Stimulated activated CD8-positive, alpha-beta memory T cell treated with anti-CD3 and anti-CD28 coated beads, Interleukin-7, amount 100 ng/mL, for 48 hours (primary cell): ENCODE data around the gene LRRC58.
A peak's percentile ranks its signal among the peaks of the same experiment; 100 is the strongest.
"Not testable (repeated sequence)": the region's sequence is repeated elsewhere in the genome, so short reads cannot be mapped to it uniquely, and the experiment has no call there.

Source experiments
- DNase-seq, 2 donors: peaks; one replicate each; pipeline ENCODE4 v3.0.0-alpha.2; 2020; ENCODE audit warnings: low read depth in 1 of 2; ENCODE audit errors: extremely low read depth in 1 of 2

The LRRC58 gene

DNA sequence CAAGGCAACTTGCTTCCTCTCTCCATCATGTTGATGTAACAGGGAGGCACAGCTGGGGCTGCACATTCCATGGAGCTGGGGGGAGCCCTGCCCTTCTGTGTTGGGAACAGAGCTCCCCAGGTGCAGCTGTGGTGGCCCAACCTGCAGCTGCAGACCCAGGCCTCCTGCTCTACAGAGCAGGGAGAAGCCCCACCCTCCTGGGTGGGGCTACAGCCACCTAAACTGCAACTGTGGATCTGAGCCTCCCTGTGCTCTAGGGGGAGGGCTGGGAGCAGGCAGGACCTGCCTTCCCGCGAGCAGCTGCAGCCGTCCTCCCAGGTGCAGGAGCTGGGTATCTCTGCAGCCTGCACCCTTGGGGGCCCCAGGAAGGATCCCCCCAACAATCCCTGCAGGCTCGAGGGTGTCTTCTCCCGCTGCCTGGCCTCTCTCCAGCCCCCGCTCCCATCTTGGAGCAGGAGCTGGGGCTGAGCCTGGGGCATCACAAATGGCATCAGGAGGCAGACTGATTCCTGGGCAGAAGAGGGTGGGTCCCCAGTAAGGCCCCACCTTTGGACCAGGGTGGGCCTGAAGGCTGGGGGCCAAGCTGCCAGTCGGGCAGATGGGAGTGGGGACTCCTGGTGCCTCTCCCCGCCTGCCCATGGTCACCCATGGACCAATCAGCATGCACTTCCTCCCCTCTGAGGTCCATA lies 7.4 kb downstream of the LRRC58 start:
- DNase-seq: no peak

DNA sequence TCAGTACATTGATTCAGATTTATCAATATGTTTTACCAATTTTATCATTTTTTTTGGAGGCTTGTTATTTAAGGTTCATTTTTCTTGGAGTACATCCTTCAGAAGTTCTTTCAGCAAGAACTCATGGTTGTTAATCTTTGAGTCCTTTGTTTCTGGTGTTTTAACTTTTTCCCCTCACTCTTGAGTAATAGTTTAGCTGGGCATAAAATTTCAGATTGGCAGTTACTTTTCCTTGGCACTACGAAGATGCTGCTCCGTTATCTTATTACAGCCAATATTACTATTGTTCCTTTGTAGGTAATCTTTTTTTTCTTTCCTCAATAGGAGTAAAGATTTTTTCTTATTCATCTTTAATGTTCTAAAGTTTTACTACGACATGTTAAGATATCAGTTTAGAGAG lies 9.8 kb downstream of the LRRC58 start:
- DNase-seq: no peak

DNA sequence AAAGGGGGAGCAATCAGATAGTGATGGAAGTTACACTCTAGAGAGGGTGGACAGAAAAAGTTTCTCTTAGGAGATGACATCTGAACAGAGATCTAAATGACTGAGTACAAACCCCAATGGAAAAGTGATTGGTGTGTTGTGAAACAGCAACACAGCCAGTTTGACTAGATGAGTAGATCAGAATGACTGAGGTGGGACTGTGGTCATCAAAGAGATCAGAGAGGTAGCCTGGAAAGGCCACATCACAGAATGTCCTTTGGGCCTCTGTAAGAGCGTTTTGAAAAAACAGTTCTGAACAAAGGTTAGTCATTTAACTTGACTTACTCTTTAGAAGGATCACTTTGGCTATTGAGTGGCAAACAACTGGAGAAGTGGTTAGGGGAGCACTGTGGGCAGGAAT lies 10.6 kb downstream of the LRRC58 start:
- peak in 1 of 2 donors; percentile 28 for DNase-seq

DNA sequence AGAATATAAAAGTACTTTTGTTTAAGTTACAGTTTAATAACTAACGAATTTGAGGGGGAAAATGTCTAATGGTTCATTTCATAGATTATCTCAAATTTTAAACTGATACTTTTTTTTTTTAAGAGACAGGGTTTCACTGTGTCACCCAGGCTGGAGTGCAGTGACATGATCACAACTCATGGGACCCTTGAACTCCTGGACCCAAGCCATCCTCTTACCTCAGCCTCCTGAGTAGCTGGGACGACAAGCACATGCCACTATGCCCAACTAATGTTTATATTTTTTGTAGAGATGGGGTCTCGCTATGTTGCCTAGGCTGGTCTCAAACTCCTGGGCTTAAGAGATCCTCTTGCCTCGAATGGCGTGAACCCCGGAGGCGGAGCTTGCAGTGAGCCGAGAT lies 16.5 kb downstream of the LRRC58 start:
- no peak for DNase-seq

DNA sequence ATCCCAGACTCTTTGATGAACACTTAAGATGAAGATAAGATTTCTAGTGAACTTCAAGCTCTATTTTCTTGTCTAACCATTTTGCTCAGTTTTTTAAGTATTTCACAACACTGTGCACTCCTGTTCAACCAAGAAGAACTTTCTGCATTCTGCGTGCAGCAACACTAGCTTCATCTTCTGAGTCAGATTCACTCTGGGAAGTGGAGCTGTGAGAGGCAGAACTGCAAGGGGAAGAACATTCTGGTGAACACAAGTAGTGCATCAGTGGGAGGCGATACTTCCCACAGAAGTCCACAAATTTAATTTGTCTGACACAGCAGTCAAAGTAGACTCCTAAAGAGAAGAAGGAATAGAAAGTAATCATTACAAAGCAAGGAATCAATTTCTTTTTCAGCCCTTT lies 18.1 kb downstream of the LRRC58 start:
- no peak for DNase-seq

DNA sequence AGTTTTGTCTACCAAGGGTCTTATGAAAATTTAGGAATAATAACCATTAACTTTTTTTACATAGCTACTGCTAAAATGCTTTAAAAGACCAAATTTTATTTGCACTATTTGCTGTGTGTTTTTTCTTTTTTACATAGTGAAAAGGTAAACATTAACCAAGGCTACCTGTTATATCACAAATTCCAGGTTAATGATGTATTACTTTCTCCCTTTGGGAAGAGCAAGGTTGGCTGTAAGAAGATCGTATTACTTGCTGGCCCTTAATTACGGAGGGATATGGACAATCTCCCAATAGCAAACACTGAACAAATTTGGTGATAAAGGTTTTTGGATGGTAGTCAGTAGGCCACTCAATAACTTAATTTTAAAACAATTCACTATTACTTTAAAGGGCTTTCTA lies 22.4 kb downstream of the LRRC58 start:
- no peak for DNase-seq

DNA sequence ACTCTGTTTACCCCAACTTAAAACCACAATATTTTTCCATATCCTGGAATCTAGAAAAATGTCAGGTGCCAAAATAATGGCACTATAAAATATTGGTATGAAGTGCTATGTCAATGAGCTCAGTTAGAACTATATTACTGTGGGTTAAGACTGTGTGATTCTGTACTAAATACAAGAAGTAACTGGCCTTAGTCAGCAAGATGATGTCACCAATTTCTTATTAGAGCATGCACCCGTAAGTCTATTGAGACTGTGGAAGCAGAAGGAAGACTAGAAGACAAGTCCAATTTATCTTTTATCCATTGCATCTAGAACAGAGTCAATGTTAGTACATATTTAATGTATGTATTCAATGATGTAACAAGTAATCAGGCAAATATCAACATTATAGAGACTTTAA lies 25.0 kb downstream of the LRRC58 start:
- no peak for DNase-seq

DNA sequence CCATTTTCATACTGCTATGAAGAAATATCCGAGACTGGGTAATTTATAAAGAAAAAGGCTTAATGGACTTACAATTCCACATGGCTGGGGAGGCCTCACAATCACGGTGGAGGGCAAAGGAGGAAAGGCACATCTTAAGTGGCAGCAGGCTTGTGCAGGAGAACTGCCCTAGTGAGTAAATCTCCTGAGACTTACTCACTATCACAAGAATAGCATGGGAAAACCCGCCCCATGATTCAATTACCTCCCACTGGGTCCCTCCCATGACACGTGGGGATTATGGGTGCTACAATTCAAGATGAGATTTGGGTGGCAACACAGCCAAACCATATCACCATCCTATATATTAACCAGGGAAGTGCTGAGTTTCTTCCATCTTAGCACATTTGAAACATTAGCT lies 25.4 kb downstream of the LRRC58 start:
- DNase-seq: peak in 1 of 2 donors; percentile 16

DNA sequence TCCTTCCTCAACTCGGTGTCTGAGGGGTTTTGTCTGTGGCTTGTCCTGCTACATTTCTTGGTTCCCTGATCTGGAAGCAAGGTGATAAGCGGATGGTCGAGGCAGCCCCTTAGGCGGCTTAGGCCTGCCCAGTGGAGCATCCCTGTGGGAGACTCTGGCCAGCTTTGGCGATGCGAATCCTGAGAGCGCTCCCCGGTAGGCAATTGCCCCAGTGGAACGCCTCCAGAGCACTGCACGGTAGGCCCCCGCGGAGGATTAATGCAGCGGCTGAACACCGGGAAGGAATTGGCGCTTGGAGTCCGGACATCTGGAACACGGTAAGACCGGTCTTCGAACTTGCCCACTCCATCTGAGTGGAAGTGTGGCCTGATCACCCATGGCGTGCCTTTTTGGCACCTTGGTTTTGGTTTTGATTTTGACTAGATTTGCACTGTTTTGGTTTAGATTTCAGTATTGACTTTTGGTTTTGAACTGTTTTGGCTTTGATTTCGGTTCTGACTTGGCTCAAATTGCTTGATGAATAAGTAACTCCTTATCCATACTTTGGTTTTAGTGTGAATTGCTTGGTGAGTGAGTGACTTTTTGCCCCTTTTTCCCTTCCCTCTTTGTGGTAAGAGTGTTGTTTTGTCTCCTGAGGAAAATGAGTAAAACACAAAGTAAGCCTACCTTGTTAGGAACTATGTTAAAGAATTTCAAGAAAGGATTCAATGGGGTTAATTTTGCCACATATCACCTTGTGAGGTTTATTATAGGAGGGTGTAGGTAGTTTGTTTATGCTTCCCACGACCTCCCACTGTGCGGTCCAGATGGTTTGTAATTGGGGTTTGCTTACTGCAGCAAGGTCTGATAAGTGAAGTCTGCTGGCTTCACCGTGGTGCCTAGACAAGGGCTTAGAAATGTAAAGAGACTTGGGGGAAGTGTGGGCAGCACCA lies 37.0 kb downstream of the LRRC58 start:
- no peak for DNase-seq

DNA sequence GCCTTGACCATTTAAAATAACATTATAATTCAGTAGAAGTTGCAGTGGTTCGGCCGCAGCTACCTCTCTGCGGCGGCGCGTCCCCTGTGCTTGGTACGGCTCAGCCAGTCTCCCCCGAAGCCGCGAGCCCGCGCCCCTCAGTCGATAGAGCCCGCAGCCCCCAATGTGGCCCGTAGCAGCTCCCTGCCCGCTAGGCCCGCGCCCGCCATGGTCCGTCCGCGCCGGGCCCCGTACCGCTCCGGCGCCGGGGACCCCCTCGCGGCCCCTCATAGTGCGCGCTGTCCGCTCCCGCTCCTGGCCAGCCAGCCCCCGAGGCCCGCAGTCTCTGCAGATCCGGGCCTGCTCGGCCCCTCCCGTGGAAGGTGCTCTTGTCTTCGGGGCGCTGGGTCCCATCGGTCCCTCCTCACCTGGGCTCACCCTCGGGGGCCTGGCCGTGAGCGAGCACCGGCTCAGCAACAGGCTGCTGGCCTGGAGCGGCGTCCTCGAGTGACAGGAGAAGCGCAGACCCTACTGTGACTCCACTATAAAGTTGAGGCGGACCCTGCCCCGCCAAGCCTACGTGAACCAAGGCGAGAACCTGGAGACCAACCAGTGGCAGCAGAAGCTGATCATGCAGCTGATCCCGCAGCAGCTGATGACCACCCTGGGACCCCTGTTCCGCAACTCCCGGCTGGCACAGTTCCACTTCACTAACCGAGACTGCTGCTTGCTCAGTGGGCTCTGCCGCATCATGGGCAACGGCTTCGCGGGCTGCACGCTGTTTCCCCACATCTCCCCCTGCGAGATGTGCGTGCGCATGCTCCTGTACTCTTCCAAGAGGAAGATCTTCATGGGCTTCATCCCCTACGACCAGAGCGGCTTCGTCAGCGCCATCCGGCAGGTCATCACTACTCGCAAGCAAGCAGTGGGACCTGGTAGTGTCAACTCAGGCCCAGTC lies 42.4 kb downstream of the LRRC58 start:
- DNase-seq: no peak

DNA sequence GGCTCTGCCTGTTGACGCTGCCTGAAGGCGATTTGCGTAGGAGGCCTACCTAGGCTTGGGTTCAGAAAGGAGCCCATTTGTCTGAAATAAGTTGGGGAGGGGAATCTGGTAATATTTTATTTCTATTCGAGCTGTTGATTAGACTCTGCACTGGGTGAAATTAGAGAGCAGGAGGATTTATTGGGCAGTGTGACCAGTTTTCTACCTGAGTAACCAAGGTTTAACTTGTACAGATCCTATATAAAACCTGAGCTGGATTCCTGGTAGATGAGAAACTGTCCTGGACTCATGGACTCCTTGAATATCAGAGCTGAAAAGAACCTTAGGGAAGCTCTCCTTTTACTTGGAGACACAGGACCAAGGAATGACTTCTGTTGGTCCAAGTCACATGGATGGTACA lies 44.5 kb downstream of the LRRC58 start:
- no peak for DNase-seq

DNA sequence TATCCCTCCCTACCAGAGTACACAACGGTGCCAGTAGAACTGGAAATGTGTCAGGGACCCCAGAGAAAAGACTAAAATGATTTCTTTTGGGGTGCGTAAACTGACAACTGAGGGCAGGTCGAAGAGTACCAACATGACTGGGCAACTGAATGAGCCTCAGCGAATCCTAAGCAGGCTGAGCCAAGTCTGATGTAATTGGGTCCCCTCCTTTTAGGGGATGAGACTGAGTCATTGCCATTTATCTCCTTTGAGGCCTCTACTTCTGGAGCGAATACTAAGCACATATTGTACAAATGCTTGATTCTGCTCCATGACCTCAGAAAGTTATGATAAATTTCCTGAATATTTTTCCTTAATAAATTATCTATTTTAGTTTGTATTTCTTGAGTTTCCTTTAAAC lies 46.8 kb downstream of the LRRC58 start:
- no peak for DNase-seq

DNA sequence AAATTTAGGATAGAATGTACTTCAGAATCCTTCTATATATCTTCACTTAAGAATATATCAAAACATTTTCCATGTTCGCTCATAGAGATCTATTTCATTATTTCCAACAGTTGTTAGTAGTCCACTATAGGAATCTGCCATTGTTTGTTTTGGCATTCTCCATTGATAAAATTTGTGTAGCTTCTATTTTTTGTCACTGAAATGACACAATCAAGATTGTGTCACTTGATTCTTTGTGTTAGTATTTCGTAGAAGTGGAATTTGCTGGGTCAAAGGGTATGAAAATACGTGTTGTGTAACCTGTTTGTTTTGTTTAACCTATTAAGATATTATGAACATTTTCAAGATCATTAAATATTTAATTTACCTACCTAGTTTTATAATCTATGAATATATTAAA lies 48.2 kb downstream of the LRRC58 start:
- DNase-seq: no peak

DNA sequence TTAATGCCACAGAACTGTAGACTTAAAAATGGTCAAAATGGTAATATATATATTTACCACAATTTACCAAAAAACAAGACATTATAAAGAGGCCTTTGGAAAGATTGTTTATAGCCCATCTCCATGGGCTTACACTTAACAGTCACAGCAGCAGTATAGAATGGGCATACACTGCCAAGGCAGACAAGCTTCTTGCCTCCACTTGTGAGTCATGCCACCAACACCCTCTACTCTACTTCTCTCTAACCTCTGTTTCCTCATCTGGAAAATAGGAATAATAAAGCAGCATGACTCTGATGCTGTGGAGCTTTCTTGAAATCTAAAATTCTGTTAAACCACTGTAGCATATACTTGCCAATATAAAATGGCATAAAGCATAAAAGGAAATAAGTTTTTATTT lies 49.8 kb downstream of the LRRC58 start:
- DNase-seq: no peak

DNA sequence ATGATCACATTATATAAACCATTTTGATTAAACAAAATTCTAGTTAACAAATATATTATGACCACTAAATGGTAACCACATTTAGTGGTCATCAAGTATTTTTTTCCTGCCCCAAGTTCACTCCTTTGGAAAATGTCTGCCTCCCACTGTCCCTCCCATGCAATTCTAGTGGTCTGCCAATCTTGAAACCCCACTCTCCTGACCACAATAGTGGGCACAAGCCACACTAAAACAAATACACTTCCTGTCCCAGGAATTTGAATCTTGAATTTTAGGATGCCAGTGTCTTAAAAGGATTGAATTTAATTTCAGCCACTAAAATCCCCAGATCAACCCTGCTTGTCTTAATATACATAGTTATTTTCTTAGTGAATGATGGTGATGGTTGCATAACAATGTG lies 50.2 kb downstream of the LRRC58 start:
- no peak for DNase-seq

DNA sequence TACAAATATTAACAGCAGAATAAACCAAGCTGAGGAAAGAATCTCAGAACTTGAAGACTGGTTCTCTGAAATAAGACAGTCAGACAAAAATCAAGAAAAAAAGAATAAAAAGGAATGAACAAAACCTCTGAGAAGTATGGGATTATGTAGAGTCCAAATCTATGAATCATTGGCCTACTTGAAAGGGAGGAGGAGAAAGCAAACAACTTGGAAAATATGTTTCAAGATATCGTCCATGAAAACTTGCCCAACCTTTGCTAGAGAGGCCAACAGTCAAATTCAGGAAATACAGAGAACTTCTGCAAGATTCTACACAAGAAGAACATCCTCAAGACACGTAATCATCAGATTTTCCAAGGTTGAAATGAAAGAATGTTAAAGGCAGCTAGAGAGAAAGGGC lies 57.6 kb downstream of the LRRC58 start:
- DNase-seq: not testable (repeated sequence)

DNA sequence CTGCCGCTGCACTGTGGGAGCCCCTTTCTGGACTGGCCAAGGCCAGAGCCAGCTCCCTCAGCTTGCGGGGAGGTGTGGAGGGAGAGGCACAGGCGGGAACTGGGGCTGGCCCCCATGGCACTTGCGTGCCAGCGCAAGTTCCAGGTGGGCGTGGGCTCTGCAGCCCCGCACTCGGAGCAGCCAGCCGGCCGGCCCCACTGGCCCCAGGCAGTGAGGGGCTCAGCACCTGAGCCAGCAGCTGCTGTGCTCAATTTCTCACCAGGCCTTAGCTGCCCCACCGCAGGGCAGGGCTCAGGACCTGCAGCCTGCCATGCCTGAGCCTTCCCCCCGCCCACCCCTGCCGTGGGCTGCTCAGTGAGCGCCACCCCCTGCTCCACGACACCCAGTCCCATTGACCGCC lies 59.5 kb downstream of the LRRC58 start:
- DNase-seq: no peak

DNA sequence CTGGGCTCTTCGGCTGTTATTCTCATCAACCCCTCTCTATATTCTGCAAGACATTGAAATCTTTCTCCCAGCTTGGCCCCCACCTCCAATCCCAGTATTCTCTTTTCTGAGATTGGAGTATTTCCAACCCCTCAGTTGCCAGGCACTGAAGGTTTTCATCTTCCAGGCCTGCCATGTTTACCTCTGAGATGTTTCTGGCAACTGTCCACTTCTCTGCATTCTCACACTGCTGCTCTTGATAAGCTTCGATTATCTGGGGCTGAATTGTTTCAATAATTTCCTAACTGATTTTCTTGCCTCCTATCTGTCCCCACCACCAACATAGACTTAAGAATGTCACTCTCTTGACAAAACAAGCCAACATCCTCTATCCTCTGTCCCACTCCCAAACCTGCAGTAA lies 62.7 kb downstream of the LRRC58 start:
- no peak for DNase-seq

DNA sequence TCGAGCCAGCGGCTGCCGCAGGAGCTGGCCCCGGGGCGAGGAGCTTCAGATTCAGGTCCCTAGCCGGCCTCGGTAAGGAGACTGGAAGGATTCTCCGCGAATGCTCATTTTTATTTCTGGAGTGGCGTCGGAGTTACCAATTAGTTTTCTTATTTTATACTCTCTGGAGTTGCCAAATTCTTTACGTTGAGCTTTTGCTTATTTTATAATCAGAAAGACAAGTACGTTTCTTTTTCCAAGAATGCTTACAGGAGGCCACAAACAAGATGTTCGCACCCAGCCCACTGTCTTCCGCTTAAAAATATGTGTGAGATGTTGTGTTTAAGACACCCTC lies 63.7 kb downstream of the LRRC58 start:
- DNase-seq: no peak

DNA sequence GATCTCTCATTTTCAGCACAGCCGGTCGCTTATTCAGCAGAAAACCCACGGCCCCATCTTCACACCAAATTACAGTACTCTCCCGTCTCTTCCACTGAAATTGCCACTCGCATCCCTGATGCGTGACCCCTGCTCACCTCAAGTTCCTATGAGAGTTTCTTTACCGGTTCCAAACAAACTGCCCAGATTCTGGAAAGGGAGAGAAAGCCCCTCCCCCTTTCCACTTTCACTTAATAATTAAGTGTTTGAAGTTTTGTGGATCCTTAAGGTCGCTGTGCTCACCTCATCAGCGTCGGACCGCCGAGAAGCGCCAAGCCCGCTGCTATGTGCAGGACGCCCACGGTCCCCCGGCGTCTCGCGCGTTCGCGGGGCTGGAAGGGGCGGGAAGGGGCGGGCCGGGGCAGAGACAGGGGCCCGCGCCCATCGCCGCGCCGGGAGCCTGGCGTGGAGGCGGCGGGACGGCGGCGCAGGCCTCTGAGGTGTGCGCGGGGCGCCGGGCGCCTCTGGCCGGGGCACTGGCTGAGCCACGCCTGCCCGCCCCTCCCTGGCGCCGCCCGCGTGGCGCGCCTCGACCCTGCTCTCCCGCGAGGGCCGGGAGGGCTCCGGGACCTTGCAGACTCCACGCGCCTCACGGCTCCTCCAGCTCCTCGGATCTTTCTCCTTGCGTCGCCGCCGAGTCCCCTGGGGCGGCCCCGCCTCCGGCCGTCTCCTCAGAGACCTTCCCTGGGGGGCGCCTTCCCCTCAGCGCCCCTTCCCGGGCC lies 64.2 kb downstream of the LRRC58 start, which contains the start of gene GPR156:
Gene GPR156 (minus strand): TSS at position 476 of the 761 bp plus-strand sequence. CDS start 41,124 bp downstream, outside the sequence.
- no peak for DNase-seq
